Stimulated activated CD4-positive, alpha-beta T cell treated with anti-CD3 and anti-CD28 coated beads, Interleukin-12 subunit alpha, Interleukin-12 subunit beta, amount 100 ng/mL, for 4 hours (primary cell): ENCODE results near the gene PRDM2.

Source experiments
- DNase-seq: peaks from one replicate; pipeline ENCODE4 v3.0.0-alpha.2; 2020

PRDM2 gene

DNA sequence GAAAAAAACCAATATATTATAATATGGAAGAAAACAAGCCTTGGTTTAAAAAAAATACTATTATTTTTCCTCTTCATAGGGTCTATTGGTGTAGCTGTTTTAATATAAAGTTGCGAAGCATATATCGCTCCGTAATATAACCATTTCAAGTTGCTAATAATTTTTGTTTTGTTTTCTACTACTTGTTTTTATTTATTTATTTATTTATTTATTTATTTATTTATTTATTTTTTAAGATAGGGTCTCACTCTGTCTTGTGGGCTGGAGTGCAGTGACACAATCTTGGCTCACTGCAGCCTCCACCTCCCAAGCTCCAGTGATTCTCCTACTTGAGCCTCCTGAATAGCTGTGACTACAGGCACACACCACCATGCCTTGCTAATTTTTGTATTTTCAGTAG lies 46.4 kb downstream of the PRDM2 start:
- no peak for DNase-seq

DNA sequence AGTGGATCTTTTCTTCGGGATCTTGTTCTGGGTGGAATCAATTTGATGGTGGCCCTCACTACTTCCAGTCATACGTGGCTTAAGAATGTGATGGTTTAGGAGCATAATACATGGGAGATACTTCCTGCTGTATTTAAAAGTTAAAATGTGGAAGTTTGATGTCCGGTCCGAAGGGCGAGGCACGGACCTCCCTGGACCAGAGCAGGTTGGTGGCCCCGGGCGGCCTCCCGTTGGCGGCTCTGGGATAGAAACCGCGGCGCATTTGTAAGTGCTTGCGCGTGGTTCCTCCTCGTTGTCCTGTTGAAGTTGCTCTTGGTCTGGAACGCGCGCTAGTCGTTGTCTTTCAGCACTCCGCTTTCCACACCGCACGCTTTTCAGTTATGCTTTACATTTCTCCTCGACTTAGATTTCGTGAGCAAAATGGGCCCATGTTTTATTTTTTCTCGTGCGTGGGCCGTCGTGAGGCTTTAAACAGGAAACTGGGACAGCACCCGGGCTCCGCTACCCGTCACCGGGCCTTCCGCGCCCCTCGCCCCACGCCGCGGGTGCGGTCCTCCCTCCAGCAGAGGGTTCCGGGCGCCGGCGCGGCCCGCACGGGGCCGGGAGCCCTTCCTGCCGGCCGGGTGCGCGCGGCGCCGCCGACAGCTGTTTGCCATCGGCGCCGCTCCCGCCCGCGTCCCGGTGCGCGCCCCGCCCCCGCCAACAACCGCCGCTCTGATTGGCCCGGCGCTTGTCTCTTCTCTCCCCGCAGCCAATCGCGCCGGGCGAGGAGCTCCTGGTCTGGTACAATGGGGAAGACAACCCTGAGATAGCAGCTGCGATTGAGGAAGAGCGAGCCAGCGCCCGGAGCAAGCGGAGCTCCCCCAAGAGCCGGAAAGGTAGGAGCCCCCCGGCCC lies 48.9 kb downstream of the PRDM2 start:
- DNase-seq, result peak; percentile 95

DNA sequence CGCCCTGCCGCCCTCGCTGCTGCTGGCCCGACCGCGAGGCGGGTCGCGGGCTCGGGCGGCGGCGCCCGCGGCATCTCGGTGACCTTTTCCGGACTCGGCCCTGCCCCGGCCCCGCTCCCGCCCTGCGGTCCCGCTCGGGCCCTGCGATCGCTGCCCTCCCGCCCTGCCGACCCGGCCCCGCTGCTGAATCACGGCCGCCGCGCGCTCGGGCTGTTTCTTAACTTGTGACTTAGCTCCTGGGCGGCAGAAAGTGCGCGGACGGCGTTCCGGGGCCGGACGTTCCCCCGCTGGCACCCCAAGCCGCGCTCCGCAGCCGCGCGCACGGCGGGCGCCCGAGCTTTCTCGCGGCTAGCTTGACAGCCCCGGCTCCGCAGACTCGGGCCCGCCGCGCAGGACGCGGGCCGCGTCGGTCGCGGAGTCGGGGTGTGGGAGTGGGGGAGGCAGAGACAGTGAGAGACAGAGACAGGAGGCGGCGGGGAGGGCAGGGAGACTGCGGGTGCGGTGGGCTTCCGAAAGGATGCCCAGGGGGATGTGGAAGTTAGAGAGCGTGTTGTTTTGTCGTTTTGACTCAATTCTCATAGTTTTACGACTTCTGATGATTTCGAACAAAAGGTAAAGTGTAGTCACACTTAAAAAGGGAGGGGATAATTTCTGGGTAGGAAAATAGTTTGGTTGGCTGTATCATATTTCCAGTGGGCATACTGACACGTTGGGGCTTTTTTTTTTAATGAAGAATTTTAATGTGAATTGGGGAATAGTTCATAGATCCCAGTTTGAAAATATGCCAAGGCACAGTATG lies 49.8 kb downstream of the PRDM2 start:
- peak; percentile 41 for DNase-seq

DNA sequence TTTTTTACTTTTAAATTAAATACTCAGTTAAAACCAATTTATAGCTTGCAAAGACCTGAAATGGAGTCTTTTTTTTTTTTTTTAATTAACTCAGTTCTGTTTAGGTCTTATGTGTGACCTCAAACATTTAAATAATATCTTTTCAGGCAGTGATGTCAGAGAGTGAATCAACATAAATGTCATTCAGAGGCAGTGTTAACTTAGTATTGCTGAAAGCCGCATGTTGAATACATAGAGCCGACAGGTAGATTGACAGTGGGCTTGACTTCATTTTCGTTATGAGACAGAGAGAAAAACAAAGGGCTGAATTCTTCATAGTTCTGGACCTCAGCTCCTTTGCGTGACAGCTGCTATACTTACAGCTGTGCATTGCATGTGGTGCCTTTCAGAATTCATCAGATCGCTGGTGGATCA lies 51.5 kb downstream of the PRDM2 start:
- no peak for DNase-seq

DNA sequence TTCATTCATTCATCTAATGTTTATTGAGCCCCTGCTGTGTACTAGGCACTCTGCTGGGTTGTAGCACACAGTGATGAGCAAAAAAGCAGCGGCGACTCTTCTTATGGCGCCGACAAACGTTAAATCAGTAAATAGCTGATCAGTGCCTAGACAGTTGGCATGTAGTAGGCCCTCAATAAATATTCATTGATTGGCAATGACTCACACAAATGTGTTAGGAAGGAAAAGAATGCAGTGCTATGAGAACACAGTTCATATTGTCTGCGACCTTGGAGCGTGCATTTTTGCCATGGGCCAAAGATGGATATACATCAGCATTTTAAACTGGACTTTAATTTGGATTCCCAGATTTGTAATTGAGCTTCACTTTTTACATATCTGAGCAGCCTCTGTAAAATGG lies 52.0 kb downstream of the PRDM2 start:
- DNase-seq, result no peak

DNA sequence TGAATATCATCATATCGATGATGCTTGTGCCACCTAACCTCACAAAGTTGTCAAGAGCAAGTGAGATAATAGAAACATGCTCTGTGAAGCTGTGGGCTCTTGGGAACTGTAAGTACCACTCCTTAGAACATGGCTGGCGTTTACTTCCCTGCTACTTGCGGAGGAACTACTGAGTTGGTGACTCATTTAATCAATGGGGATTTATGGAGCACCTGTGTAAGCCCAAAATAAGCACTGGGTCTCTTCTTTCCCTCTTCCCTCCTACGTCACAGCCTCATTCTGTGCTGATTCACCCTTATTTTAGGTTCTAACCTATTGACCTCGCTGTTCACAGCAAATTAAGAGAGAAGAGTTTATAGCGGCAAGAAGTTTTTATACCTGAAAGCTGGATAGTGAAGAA lies 52.9 kb downstream of the PRDM2 start:
- no peak for DNase-seq

DNA sequence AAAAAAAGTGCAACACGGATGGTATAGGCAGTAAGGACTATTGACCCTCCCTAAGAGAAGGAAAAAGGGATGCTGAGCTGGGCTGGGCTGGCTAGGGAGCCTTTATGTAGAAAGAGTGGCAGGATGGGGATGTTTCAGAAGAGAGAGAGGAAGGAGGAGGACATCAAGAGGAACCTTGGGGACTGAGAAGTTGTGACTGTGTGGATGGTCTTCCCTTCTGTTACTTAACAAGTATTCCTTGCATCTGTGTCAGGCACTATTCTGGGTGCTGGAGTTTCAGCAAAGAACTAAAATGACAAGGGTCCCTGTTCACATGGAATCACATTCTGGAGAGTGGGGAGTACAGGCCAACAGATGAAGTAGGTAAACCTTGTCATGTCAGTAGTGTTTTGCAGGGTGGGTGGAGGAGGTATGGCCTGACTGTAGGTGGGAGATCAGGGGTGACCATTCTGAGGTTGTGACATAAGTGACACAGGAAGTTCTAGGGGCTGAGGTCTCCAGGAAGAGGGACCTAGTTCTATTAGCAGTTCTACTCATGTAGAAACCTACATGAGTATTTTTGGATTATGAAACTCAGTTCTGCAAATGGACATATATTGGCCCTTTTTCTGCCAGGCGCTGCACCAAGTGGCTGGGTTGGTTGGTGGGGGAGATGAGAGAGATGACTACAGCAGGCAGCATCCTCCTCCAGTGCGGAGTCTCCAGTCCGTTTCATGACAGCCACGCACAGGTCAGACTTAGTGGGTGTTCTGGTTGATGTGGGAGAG lies 53.8 kb downstream of the PRDM2 start:
- DNase-seq, result no peak

DNA sequence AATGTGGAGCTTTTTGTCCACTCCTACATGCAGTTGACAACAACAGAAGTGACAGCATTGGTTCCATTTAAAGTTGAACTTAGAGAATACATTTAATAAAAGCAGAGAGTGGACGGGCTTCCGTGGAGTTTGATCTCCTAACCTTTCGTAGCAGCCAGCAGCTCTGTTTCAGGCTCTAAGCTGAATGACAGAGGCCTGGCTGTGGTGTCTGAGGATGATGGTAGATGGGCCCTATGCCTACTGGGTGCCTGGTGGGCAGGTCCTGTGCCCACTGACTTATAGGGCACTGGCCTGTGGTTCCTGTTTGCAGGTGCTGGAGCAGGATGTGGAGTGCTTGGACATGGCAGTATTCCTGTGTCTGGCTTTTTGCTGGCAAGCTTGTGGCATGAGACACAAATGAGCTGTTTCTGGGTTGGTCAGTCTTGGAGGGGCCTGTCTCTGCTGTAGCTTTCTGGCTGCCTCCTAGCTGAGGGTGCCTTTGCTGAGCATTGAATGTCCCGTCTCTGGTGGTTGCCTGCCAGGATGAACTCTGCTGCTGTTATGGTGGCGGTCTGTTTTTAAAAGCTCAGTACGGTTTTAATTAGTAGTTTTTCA lies 54.6 kb downstream of the PRDM2 start:
- no peak for DNase-seq

DNA sequence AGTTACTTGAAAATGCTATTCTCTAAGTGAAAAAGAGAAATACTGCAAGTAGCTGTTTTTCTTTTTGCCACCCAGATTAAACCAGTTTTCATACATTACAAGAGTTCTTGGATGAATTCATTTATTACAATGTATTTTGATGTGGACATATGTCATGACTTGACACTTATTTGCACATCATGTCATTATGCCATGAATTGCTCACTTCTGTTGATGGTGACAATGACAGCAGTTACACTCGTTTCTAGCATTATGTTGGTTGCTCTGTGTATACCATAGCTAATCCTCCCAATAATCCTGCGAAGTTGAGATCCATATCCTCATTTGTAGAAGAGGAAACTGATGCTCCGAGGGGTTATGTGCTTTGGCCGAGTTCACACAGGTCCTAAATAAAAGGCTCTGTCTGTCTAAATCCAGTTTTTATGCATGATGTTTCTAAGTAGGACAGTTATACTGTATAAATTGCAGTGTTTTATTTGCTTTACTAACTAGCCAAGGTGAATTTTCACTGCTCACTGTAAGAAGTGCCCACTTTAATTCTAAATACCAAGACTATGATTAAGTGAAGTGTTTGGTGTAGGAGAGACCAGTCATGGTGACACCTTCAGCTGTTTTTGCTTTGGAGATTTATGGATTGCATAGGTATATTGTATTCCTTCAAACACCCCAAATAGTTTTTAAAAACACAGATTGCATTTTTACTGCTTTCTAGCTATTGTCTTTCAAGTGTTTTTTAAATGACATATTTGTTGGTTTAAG lies 56.7 kb downstream of the PRDM2 start:
- DNase-seq, result no peak

DNA sequence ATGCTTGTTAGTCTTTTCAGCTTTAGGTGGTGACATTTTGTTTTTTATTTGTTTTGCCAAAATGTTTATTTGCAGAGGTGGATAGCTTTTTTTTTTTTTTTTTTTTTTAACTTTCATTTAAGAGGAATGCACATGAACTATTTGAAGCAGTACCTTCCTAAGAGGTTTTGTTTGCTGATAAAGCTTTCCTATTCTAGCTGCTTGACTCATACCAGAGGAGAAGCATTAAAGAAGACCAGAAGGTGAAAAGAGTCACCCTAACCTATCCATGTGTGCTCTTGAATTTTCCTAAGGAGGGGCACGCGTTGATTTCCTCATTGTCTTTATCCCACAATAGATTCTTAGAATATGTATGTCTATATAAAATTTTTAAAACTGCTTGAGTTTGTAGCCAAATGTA lies 57.7 kb downstream of the PRDM2 start:
- DNase-seq, result no peak

DNA sequence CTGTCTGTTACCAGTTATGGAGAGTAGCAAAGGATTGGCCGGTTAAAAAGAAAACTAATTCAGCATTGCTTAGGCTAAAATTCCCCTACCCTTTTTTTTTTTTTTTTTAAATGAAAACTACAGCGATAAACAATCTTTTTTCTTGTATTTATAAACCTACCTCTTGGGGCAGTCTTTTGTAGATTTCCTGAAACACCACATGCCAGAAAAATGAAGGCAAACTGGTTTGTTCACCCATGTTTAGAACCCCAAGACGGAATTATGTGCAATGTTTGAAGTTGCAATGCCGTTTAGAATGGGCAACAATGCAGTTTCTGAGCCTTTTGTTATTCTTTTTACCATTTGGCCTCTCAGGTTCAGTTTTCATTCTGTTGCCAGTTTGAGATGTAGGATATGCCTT lies 59.1 kb downstream of the PRDM2 start:
- no peak for DNase-seq

DNA sequence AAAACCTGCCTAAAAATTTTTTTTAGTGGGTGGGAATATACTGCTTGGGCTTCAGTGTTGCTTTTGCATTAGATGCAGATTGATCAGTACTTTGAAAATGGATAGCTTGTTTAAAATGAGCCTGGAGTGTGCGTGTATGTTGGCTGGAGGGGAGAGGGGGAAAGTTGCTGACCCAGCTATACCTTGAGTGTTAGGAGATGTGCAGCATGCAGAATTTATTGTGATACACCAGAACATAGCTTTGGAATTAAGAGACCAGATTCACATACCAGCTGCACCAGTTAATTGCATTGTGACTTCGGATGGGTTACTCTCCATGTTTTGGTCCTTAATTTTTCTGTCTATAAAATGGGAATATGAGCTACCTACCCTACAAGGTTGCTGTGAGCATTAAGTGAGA lies 60.4 kb downstream of the PRDM2 start:
- no peak for DNase-seq

DNA sequence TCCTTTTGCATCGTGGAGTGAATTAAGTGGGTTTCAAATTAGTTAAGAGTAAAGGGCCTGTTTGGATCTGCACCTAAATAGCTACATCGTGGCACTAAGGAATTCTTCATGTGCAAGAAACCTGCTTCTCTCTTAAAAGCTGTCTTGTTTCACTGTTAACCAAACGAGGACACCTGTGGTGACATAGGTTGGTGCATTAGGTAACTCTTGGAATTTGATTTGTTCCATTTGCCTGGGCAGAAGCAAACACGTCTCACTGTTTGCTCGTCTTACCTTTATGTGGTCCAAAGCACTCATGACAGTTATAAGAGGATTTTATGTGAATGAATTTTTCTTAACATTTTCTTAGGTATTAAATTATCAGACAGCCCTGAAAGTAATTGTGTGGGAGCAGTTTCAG lies 60.9 kb downstream of the PRDM2 start:
- no peak for DNase-seq

DNA sequence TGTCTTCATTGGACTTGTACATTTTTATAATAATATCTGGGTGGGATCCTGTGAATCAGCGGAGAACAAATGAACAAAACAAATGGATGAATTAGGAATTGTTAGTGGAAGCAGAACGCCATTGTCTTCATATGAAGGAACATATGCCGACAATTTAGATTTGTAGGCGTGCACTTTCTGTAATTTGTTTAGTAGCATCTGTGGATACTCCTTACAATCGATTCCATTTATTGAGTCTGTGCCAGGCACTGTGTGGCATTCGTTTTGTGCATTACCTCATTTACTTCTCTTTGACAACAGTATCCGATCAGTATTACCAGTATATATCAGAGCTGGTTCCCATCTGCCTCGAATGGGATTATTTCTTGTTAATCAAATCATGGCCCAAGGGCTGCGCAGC lies 61.9 kb downstream of the PRDM2 start:
- no peak for DNase-seq

DNA sequence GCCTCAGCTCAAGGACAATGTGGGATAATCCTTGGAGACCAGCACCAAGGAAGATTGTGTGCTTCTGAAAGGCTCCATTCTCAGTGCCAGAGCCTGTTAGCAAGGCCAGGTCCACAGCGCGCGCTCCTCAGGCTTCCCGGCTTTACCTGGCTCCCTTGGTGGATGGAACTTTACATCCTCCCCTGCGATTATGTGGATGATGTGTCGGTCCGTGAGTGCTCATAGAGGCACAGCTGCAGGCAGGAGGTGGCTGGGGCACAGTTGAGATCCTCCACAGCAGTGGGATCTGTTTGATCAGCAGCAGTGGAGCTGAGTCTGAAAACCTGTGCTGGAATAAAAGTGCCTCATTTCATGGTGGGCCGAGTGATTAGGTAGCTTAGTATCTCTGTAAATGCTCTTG lies 62.7 kb downstream of the PRDM2 start:
- no peak for DNase-seq

DNA sequence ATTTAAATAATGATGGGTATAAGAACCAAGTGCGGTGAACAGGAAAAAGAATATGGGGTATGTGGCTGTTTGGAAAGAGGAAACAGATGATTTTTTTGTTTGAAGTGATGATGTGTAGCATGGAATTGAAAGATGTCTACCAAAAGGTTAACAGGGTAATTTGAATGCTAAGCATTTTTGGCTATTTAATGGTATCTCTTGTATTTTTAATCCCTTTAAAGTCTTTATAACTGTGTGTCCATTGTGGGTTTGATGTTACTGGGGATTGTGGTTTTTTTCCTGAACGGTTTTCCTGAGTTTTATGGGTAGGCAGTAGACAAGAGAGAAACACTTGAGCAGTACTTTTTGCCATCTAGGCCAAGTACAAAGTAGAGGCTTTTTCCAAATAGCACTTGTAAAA lies 63.2 kb downstream of the PRDM2 start:
- DNase-seq, result no peak

DNA sequence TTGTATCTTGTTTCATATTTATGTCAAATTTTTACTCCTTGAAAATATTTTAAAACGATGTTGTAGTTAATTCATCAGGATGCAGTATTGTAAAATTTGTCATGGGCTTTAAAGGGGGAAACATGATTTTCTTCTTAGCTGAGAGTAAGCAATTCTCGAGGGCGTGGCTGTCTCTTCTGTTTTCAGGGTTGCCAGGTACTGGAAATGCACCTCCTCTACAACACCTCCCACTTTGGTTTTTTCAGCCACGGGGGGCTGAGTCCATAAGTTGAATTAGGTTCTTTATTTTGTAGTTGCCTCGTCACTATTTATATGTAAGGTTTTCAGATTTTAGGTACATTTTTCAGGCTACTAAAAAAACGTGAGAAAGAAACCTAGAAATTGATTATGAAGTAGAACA lies 64.0 kb downstream of the PRDM2 start:
- DNase-seq, result no peak

DNA sequence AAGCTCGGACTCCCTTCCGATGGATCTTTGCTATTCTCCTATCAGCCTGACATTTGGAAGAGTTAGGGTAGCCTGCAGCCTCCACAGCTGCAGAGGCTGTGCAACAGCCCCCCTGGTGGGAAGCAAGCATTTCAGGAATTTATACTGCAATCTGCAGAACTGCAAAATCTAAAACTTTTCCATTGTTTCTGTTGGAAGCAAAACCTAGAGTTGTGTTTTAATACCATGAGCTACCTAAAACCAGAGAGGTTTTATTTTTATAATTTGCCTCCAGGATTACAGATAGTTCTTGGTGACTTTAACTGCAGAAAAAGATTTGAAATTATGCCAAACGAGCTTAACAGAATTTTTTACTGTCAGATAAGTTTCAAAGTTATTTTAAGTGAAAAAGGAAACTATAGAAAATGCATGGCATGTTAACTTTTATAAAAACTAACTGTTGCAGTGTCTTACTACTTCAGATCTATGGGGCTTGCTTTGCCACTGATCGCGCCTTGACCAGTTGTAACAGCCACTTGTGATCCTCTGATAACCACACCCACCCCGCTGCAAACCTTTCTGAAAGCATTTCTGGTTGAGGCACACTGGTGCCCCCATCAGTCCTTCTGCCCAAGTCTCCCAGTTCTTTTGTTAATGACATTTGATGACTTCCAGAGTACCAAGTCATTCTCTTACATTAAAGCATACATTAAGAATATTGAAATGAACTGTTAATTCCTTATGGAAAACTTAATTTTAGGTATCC lies 64.8 kb downstream of the PRDM2 start:
- DNase-seq, result no peak

DNA sequence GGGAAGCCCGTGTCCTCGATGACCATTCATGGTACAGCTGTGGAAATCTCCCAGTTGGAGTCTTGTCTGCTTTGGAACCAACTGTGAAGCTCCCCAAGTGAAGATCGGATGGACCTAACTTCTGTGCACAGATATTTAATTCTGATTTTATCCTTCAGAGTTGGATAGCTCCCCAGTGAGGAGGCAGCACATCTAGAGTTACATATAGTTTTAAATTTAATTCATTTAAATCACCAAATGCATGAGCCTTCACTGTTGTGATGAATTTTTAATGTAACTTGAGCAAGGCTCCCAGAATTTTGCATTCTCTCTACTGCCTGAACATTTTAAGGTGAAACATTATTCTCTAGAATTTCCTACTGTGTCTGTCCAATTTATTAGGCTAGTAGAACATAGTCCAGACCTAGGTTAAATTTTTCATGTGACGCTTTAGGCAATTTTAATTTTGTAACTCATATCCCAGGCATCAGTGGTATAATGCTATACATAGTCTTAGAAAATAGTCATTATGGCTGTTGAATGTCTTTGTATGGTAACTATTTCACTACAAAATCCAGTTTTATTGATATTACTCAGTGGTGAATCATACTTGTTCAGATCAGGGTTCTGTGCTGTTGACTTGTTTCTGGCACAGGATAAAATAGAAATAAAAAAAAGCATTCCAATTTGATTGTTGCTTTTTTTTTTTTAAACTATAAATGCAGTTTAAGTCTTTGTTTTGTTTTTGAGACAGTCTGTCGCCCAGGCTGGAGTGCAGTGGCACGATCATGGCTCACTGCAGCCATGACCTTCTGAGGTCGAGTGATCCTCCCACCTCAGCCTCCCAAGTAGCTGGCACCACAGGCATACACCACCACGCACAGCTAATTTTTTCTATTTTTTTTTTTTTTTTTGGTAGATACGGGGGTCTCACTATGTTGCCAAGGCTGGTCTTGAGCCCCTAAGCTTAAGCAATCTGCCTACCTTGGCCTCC lies 66.9 kb downstream of the PRDM2 start:
- no peak for DNase-seq

DNA sequence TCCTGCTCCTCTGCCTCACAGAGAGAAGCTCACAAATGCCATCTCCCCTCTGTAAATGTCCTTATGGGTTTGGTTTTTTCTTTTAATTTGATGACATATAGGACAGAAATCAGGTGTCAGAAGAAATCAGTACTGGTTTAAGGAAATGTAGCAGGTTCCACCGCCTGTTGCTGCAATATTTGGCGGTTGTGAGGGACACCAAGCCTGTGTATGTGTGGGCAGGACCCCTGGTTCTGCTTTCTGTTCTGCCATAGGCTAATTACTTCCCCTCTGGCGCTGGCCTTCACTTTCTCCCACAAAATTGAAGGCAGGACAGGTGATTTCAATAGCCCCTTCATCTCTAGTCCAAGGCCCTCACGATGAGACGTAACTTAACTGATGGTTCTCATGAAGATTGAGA lies 69.2 kb downstream of the PRDM2 start:
- no peak for DNase-seq
